NCI-H2107 treated with DMSO at 0.1 percent for 48 hours (cell line): ENCODE measurements around the gene SULT1B1.

ENCODE experiments used
- DNase-seq: peaks from one replicate; lab custom pipeline; 2025; ENCODE audit not compliant: unreplicated experiment; lab: John Stamatoyannopoulos, UW

Gene SULT1B1

DNA sequence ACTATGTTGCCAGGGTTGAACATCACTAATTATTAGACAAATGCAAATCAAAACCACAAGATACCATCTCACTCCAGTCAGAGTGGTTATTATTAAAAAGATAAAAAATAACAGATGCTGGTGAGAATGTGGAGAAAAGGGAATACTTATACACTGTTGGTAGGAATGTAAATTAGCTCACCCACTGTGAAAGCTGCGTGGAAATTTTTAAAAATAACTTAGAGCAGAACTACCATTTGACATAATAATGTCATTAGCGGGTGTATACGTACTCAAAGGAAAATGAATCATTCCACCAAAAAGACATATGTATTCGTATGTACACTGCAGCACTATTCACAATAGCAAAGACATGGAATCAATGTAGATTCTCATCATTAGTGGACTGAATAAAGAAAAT lies 58.7 kb downstream of the SULT1B1 start:
- no peak for DNase-seq

DNA sequence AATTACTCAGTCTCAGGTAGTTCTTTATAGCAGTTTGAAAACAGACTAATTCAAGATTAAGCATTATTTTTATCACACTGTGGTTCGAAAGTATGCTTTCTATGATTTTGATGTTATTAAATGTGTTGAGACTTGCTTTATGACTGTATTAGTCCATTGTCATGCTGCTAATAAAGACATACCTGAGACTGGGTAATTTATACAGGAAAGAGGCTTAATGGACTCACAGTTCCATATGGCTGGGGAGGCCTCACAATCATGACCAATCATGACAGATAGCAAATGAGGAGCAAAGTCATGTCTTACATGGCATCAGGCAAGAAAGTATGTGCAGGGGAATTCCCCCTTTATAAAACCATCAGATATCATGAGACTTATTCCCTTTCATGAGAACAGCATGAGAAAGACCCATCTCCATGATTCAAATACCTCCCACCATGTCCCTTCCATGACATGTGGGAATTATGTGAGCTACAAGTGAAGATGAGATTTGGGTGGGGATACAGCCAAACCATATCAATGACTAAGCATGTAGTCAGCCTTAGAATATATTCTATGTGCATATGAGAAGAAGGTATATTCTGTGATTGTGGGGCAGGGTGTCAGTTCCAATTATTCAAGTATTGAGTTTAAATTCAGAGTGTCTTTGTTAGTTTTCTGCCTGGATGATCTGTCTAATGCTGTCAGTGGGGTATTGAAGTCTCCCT lies 62.7 kb downstream of the SULT1B1 start:
- DNase-seq: no peak

DNA sequence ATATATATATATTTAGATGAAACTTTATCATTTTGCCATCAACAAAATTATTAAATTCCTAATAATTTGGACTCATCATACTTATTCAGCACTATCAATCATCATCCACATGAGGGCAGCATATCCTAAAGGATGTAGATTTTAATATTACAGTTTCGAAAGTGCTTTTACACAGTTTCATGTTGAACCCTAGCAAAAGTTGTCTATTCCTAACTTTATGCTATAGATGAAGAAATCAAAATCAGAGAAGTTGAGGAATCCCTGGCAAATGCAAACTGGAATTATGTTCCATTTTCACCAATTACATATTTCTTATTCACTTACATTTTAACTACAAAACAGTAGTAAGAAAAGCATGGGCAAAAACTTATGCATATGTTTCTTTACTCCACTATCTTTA lies 70.8 kb downstream of the SULT1B1 start:
- no peak for DNase-seq

DNA sequence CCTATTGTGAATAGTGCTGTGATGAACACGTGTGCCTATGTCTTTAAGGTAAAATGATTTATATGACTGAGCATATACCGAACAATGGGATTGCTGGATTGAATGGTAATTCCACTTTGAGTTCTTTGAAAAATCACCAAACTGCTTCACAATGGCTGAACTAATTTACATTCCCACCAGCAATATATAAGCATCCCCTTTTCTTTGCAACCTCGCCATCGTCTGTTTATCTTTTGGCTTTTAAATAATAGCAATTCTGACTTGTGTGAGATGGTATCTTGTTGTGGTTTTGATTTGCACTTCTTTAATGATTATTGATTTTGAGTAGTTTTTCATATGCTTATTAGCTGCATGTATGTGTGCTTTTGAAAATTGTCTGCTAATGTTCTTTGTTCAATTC lies 75.6 kb downstream of the SULT1B1 start:
- no peak for DNase-seq
